Measurements from ENCODE around the gene LUZP1.

DNA sequence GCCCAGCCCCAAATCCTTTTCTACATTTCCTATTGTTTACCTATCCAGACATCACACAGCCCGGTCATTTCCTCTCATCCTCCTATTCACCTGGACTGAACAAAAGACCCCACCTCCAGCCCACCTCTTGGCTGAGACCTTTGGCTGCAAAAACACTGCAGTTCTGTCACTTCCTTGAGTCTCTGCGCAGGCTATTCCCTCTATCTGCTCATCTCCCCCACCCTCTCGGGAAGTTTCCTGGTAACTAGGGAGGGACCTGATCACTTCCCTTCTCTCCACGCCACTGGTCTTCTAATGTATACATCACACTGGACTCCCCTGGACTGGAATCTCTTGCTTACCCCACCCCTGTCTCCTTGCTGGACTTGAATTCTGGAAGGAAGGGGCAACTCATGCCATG lies 43.3 kb upstream of the LUZP1 start:
- TF ChIP-seq, protein P1, sequence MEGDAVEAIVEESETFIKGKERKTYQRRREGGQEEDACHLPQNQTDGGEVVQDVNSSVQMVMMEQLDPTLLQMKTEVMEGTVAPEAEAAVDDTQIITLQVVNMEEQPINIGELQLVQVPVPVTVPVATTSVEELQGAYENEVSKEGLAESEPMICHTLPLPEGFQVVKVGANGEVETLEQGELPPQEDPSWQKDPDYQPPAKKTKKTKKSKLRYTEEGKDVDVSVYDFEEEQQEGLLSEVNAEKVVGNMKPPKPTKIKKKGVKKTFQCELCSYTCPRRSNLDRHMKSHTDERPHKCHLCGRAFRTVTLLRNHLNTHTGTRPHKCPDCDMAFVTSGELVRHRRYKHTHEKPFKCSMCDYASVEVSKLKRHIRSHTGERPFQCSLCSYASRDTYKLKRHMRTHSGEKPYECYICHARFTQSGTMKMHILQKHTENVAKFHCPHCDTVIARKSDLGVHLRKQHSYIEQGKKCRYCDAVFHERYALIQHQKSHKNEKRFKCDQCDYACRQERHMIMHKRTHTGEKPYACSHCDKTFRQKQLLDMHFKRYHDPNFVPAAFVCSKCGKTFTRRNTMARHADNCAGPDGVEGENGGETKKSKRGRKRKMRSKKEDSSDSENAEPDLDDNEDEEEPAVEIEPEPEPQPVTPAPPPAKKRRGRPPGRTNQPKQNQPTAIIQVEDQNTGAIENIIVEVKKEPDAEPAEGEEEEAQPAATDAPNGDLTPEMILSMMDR (IDR thresholded peaks at IDR 0.05; ENCODE audit: extremely low read depth in 1 of 2, insufficient read depth in 1 of 2, low read depth in 1 of 2, low read length in 2 of 2), result no peak
- TF ChIP-seq EZH2 (IDR thresholded peaks at IDR 0.05; ENCODE audit: borderline replicate concordance, low read depth, low read length, severe bottlenecking) (no peak), POLR2A (IDR thresholded peaks at IDR 0.05; ENCODE audit: low read depth, low read length) (no peak), GATA2 (IDR thresholded peaks at IDR 0.05; ENCODE audit: insufficient read depth, insufficient read length, low read depth, low read length) (peak; percentile 56), MYC (IDR thresholded peaks at IDR 0.05; ENCODE audit: low read depth, low read length) (no peak), FOS (IDR thresholded peaks at IDR 0.05; ENCODE audit: borderline replicate concordance, insufficient read depth, low read length) (peak; percentile 44), JUN (IDR thresholded peaks at IDR 0.05; ENCODE audit: borderline replicate concordance, insufficient read depth, insufficient read length, low read depth) (no peak), POLR2AphosphoS5 (IDR thresholded peaks at IDR 0.05; ENCODE audit: insufficient read depth, low read depth, low read length) (no peak)
